ENCODE data around the gene JSRP1.

JSRP1 gene

DNA sequence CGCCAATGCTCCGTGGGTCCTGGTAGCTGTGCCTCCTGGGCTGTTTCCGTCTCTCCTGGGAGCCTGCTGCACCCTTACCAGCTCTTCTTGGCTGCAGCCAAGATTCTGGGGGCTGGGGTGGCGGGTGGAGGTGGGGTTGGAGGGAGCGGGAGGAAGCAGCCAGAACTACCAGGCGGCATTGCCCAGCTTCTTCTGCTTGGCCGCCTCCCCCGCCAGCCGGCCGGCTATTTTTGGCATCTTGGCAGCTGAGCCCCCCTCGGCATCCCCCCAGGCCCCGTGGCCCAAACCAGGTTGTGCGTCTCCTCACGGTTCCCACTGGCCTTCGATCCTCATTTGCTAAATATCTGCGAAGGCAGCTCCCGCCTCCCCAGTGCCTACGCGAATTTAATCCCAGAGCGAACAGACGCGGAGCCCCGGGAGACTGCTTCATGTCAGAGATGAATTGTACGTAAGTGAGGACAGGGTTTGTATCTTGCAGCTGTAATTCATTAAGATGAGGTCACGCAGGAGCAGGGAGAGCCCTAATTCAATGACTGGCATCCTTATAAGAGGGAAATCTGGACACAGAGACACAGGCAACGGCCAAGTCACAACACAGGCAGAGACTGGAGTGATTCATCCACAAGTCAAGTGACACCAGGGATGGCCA lies 38.6 kb upstream of the JSRP1 start:
- peak overlapping the region; percentile 95 to 100 (median 98) for H3K4me2 ChIP-seq
- H3K4me3 ChIP-seq = peak overlapping the region; percentile 38 to 86 (median 54); a peak in 19 of 20 replicates
- peaks cover 0 to 58% (median 34%) of the 10 kb centered on the region in 11 experiments; a peak in 17 of 22 replicates for H3K36me3 ChIP-seq
- peak overlapping the region; percentile 53 to 74 (median 68); a peak in 21 of 22 replicates for H3K9ac ChIP-seq
- peaks cover 11 to 91% (median 81%) of the 10 kb centered on the region in 11 experiments; a peak in 19 of 22 replicates for H4K20me1 ChIP-seq
- H3K4me1 ChIP-seq = peaks cover 57 to 96% (median 84%) of the 10 kb centered on the region in 10 experiments
- H3K27ac ChIP-seq = peak overlapping the region in 9 of 11 experiments; percentile 11 to 75 (median 54); a peak in 14 of 22 replicates
- peaks cover 0 to 28% (median 0%) of the 10 kb centered on the region in 11 experiments; a peak in 2 of 22 replicates for H3K27me3 ChIP-seq
- no peaks in the 10 kb centered on the region for H3K9me3 ChIP-seq (replicated peaks in 1 of 11)
- no peak for TF ChIP-seq Cebpa-rat (IDR thresholded peaks at IDR 0.05)

DNA sequence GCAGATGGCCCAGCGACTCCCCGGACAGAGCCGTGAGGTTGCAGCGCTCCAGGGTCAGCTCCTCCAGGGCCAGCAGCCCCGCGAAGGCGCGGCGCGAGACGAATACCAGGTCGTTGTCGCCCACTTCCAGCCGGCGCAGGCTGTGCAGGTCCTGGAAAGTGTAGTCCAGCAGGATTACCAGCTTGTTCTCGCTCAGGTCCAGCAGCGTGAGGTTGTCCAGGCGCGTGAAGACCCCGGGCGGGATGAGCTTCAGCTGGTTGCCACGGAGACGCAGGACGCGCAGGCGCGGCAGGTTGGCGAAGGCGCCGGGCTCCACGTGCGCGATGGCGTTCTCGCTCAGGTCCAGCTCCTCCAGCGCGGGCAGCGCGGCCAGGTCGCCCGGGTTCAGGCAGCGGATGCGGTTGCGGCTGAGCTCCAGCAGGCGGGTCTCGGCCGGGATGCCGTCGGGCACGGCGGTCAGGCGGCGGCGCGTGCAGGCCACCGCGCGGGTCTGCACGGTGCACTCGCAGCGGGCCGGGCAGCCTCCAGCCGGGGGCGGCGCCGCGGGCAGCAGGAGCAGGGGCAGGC lies 35.1 kb upstream of the JSRP1 start:
- TF ChIP-seq Cebpa-rat (IDR thresholded peaks at IDR 0.05) = no peak

DNA sequence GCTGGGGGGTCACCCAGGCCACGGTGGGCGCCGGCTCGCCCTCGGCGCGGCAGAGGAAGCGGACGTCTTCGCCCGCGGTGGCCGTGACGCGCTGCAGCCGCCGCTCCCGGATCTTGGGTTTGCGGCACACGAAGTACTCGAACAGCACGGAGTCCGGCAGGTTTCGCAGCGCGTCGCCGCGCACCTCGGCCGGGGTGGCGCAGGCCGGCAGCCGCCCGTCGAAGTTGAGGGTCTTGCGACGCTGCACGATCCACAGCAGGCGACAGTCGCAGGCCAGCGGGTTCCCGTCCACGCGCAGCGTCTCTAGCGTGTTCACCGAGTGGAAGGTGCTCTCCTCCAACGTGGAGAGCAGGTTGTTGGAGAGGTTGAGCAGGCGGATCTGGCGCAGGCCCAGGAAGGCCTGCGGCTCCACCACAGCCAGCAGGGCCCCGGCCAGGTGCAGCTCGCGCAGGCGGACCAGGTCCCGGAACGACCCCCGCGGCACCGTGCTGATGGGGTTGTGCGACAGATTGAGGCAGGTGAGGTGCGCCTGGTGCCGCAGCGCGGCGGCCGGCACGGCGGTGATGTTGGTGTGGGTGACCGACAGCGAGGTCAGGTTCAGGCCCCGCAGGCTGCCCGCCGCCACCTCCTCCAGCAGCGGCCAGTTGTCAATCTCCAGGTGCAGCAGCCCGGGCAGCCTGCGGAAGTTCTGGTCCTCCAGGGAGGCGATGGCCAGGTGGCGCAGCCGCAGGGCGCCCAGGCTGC lies 34.4 kb upstream of the JSRP1 start:
- Histone ChIP-seq H3K4me3 (peak overlapping the region; percentile 65 to 87 (median 80)), H3K9ac (peak overlapping the region; percentile 83 to 94 (median 91)), H3K4me1 (peaks cover 80 to 97% (median 89%) of the 10 kb centered on the region in 10 experiments), H4K20me1 (peaks cover 11 to 83% (median 50%) of the 10 kb centered on the region in 11 experiments; a peak in 19 of 22 replicates), H3K9me3 (replicated peaks in 1 of 11) (no peaks in the 10 kb centered on the region), H3K27ac (peak overlapping the region; percentile 61 to 99 (median 97); a peak in 21 of 22 replicates), H3K27me3 (peaks cover 0 to 34% (median 0%) of the 10 kb centered on the region in 11 experiments; a peak in 4 of 22 replicates), H3K4me2 (peak overlapping the region; percentile 95 to 100 (median 98)), H3K36me3 (peaks cover 0 to 48% (median 26%) of the 10 kb centered on the region in 11 experiments; a peak in 17 of 22 replicates)
- TF ChIP-seq Cebpa-rat (IDR thresholded peaks at IDR 0.05) = no peak

More for the DNA sequence above, 35.1 kb upstream of the JSRP1 start:
- Histone ChIP-seq H3K9ac (peak overlapping the region; percentile 83 to 94 (median 91)), H3K27me3 (peaks cover 0 to 32% (median 0%) of the 10 kb centered on the region in 11 experiments; a peak in 4 of 22 replicates), H3K4me1 (peaks cover 77 to 97% (median 89%) of the 10 kb centered on the region in 10 experiments), H3K27ac (peak overlapping the region in 9 of 11 experiments; percentile 94 to 99 (median 97); a peak in 18 of 22 replicates), H3K4me2 (peak overlapping the region; percentile 95 to 100 (median 98)), H3K36me3 (peaks cover 0 to 54% (median 32%) of the 10 kb centered on the region in 11 experiments; a peak in 17 of 22 replicates), H3K4me3 (peak overlapping the region; percentile 65 to 87 (median 80)), H3K9me3 (replicated peaks in 1 of 11) (no peaks in the 10 kb centered on the region), H4K20me1 (peaks cover 11 to 83% (median 57%) of the 10 kb centered on the region in 11 experiments; a peak in 19 of 22 replicates)

DNA sequence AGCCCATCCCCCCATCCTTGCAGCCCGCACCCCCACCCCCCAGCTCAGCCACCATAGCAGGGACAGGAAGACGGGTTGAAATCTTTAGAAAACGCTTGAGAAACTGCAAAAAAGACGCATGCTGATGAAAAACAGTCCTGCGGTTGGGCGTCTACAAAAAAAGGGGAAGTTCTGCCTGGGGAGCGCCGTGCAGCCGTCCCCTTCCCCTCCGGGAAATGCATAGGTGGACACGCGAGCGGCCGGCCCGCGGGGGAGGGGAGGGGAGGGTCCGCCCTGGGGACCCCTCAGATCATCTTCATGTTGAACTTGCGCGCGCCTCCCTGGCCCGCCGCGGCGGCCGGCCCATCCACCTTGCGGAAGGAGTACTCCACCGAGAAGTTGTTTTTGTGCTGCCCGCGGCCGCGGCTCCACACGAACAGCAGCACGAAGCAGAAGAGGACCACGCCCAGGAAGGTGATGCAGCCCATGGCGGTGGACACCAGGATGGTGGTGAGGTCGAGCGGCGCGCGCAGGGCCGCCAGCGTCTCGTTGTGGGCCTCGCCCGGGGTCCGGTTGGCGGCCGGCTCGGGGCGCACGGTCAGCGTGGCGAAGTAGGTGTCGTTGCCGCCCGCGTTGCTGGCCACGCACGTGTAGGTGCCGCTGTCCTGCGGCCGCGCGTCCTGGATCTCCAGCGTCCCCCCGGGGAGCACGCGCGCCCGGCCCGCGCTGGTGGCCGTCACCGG lies 33.7 kb upstream of the JSRP1 start:
- Histone ChIP-seq H3K9me3 (replicated peaks in 1 of 11) (no peaks in the 10 kb centered on the region), H4K20me1 (peaks cover 11 to 83% (median 43%) of the 10 kb centered on the region in 11 experiments; a peak in 19 of 22 replicates), H3K4me2 (peak overlapping the region; percentile 95 to 100 (median 98)), H3K27me3 (peaks cover 0 to 34% (median 0%) of the 10 kb centered on the region in 11 experiments; a peak in 4 of 22 replicates), H3K36me3 (peaks cover 0 to 40% (median 20%) of the 10 kb centered on the region in 11 experiments; a peak in 15 of 22 replicates), H3K9ac (peak overlapping the region; percentile 83 to 94 (median 91)), H3K4me1 (peaks cover 74 to 97% (median 89%) of the 10 kb centered on the region in 10 experiments), H3K27ac (peak overlapping the region; percentile 66 to 99 (median 97); a peak in 21 of 22 replicates), H3K4me3 (peak overlapping the region; percentile 65 to 87 (median 80))
- peak in 3 of 11 experiments; percentile 7 to 53 (median 38); a peak in 2 of 22 replicates for TF ChIP-seq Cebpa-rat (IDR thresholded peaks at IDR 0.05)

DNA sequence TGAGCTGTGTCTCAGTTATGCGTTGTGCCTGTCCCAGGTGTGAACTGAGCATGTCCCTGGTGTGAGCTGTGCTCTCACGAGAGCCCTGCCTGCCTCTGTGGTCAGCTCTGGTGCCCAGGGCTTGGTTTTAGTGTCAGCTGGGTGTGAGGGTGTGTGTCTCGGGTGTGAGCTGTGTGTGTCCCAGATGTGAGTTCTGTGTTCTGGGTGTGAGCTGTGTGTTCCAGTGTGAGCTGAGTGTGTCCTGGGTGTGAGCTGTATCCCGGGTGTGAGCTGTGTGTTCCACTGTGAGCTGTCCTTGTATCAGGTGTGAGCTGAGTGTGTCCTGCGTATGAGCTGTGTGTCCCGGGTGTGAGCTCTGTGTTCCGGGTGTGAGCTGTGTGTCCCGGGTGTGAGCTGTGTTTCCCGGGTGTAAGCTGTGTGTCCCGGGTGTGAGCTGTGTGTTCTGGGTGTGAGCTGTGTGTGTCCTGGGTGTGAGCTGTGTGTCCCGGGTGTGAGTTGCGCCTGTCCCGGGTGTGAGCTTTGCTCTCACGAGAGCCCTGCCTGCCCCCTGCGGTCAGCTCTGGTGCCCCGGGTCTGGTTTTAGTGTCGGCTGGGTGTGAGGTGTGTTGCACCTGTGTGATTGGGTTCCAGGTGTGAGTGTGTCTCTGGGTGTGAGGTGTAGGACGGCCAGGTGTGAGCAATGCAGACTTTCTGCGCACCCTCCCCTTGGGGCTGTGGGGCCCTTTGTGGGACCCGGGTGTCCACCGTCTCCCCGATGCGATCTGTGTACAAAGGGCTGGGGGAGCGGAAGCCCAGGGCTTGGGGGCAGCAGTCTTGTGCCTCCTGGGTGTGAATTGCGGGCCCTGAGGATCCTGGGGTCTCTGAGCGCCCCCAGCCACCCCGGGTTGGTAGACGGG lies 32.8 kb upstream of the JSRP1 start:
- peak overlapping the region; percentile 95 to 100 (median 98) for H3K4me2 ChIP-seq
- no peak for TF ChIP-seq Cebpa-rat (IDR thresholded peaks at IDR 0.05)
- H3K4me1 ChIP-seq = peaks cover 66 to 93% (median 85%) of the 10 kb centered on the region in 10 experiments
- H3K27me3 ChIP-seq = peaks cover 0 to 33% (median 0%) of the 10 kb centered on the region in 11 experiments; a peak in 4 of 22 replicates
- no peaks in the 10 kb centered on the region for H3K9me3 ChIP-seq (replicated peaks in 1 of 11)
- peak overlapping the region; percentile 65 to 87 (median 80) for H3K4me3 ChIP-seq
- peaks cover 0 to 36% (median 18%) of the 10 kb centered on the region in 11 experiments; a peak in 15 of 22 replicates for H3K36me3 ChIP-seq
- peak overlapping the region; percentile 83 to 94 (median 91); a peak in 21 of 22 replicates for H3K9ac ChIP-seq
- peak overlapping the region; percentile 66 to 99 (median 97); a peak in 21 of 22 replicates for H3K27ac ChIP-seq
- H4K20me1 ChIP-seq = peaks cover 11 to 77% (median 35%) of the 10 kb centered on the region in 11 experiments; a peak in 19 of 22 replicates

DNA sequence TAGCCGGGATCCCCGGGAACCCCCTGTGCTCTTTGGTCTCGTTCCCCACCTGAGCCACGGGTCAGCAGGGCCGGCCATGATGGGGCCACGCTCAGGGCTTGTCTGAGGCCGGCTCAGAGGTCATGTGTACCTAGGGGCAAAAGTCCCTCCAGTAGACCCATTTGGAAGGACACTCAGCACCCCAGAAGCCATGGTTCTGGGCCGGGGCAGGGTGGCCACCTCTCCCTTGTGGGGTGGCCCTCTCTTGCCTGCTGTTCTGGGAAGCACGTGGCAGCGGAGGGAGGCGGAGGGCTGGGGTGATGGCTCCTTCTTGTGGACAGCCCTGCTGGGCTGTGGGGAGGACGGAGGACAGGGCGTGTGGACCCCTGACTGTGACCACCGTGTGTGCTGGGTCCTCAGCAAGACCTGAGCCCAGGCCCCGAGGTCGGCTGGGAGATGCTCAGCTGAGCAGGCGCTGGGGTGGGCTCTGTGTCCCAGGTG lies 32.2 kb upstream of the JSRP1 start:
- peaks cover 0 to 30% (median 0%) of the 10 kb centered on the region in 11 experiments; a peak in 4 of 22 replicates for H3K27me3 ChIP-seq
- TF ChIP-seq Cebpa-rat (IDR thresholded peaks at IDR 0.05) = no peak
- peak overlapping the region; percentile 83 to 94 (median 91); a peak in 19 of 22 replicates for H3K9ac ChIP-seq
- H3K9me3 ChIP-seq (replicated peaks in 1 of 11) = no peaks in the 10 kb centered on the region
- H3K4me3 ChIP-seq = peak overlapping the region in 7 of 10 experiments; percentile 12 to 87 (median 84); a peak in 6 of 20 replicates
- H3K36me3 ChIP-seq = peaks cover 0 to 29% (median 18%) of the 10 kb centered on the region in 11 experiments; a peak in 15 of 22 replicates
- H3K4me1 ChIP-seq = peaks cover 60 to 93% (median 83%) of the 10 kb centered on the region in 10 experiments
- H3K4me2 ChIP-seq = peak overlapping the region; percentile 95 to 100 (median 98)
- H4K20me1 ChIP-seq = peaks cover 11 to 76% (median 28%) of the 10 kb centered on the region in 11 experiments; a peak in 18 of 22 replicates
- H3K27ac ChIP-seq = peak overlapping the region; percentile 66 to 99 (median 97); a peak in 21 of 22 replicates
